GM18951 (cell line): Measurements from ENCODE around the gene ZSCAN20.

Source experiments
- POLR2A ChIP-seq: IDR thresholded peaks from 4 replicates; pipeline ENCODE4 v1.6.1; 2011; ENCODE audit warnings: mild to moderate bottlenecking; ENCODE audit not compliant: insufficient read length, insufficient read depth; ENCODE audit errors: extremely low read depth
- in situ Hi-C: fragments of 300-500 bp; cut with MboI; formaldehyde crosslinking; loops from one replicate; pipeline ENCODE4 v1.12.0; 2022; ENCODE audit warnings: low sequenced_read_pairs, mixed read lengths, inconsistent platforms; ENCODE audit not compliant: unreplicated experiment

ZSCAN20 gene

GRCh38 chr1:33435096-33435820 lies 37.2 kb upstream of the ZSCAN20 start:
- in situ Hi-C loops = no loop called here
- no peak for TF ChIP-seq POLR2A

DNA sequence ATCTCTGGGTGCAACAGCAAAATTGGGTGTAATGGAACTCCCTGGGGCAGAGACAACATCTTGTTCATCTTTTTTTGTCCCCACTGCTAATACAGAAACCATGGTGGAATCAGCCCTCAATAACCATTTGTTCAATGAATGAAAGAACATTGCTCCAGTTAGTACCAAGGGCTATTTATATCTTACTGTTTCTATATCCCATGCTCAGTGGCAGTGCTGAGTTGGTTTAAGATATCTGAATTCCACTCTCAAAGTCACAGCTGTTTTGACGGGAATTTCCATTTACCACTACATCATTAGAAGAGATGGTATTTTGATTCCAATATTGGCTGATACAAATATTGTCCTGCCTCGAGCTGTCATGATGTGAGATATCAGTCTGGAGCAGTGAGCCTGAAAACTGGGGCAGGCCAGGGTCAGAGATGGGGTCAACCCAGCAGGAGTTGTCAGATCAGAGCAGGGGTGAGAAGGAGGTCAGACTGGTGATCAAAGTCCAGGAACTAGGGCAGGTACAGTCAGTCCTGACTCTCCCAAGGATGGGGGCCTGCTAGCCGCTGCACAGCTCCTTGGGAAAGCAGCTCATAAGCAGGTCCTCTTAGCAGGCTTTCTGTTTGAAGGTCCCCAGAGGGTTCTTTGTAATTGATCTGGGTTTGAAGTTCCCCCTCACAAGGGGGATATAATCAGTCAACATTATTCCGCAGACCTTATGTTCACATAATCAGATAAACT lies 35.7 kb upstream of the ZSCAN20 start:
- in situ Hi-C loops = no loop called here
- TF ChIP-seq POLR2A = no peak

GRCh38 chr1:33438364-33439160 lies 33.9 kb upstream of the ZSCAN20 start:
- in situ Hi-C loops = no loop called here
- TF ChIP-seq POLR2A = no peak

DNA sequence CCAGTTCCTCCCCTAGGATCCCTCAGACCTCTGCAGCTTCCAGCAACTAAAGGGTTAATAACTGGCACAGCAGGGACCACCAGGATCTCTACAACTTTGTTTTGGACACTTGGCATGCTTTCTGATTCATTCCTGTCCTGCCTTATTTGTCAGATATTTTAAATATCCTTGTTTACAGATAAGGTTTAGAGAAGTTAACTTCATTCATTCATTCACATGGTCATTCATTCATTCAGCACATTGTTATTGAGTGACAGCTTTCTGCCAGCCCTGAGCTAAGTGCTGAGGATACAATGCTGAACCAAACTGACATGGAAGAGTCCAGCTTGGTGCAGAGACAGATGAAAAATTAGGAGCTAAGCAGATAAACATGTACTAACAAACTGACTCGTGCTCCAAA lies 32.8 kb upstream of the ZSCAN20 start:
- in situ Hi-C loops = no loop called here
- no peak for TF ChIP-seq POLR2A

GRCh38 chr1:33441088-33441745 lies 31.2 kb upstream of the ZSCAN20 start:
- no peak for TF ChIP-seq POLR2A
- in situ Hi-C loops = no loop called here

- no peak for TF ChIP-seq POLR2A
- in situ Hi-C loops = no loop called here
Observed at GRCh38 chr1:33442141-33442540, 30.3 kb upstream of the ZSCAN20 start.

DNA sequence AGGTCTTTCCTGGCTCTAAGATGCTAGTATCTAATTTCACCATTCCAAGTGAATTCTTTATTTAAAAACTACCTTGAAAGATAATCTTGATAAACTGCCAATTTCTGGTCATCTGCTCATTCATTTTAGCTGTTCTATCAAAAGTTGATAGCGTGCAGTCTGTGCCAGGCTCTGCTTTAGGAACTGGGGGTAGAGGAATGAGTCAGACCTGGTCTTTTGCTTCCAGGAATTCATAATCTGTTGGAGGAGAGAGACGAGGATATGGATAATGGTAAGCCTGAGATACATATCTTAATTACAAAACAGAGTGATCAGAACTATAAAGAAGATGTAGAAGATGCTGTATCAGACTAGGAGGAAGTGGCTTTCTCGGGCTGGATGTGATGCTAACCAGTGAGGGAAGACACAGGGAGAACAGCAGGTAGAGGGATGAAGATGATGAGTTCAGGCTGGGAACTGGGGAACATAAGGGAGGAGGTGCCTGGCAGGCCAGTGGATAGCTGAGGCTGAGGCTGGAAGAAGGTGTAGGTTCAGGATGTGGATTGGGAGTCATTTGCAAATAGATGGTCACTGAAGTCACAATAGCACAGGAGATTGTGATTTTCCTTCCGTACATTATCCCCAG lies 29.3 kb upstream of the ZSCAN20 start:
- in situ Hi-C loops = no loop called here
- TF ChIP-seq POLR2A = no peak

GRCh38 chr1:33443705-33444180 lies 28.7 kb upstream of the ZSCAN20 start:
- in situ Hi-C loops = no loop called here

GRCh38 chr1:33445108-33445507 lies 27.3 kb upstream of the ZSCAN20 start:
- in situ Hi-C loops = no loop called here
- no peak for TF ChIP-seq POLR2A

More at GRCh38 chr1:33443705-33444180, 28.7 kb upstream of the ZSCAN20 start:
- TF ChIP-seq POLR2A = no peak

DNA sequence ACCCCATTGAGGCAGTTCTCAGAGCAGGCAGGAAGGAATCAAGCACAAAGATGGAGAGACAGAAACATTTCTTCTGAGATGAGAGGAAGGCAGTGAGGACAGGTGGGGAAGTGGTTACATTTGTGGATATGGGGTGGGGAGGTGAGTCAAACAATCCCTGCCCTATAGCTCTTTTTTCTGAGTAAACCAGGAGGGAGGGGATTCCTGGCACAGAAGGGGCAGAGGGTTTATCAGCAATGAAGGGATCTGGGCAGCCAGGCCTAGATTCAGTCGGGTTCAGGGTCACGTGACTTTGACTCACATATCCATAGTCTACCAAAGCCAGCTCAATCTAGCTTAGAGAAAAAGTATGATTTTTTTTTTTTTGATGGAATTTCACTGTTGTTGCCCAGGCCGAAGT lies 25.9 kb upstream of the ZSCAN20 start:
- no peak for TF ChIP-seq POLR2A
- in situ Hi-C loops = no loop called here

DNA sequence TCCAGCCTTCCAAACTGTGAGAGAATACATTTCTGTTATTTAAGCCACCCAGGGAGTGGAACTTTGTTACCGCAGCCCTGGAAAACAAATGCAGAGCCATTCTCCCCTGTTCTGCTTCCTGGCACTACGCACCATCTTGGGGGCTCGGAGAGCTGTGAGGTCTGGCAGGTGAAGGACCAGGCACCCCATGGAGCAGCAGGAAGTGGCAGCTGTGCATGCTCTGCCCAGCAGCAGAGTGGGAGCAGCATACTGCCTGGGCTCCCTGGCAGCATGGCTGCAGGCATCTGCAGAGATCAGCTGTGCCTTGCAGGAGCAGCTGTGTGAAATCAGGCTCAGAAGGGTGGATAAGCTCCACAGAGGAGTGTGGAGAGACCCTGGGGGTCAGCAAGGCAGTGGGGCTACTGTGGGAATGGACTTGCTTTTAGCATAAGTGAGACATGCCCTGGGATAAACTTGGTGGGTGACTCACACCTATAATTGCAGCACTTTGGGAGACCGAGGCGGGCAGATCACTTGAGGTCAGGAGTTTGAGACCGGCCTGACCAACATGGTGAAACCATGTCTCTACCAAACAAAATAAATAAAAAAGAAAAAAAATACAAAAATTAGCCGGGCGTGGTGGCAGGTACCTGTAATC lies 17.7 kb upstream of the ZSCAN20 start:
- TF ChIP-seq POLR2A = no peak
- in situ Hi-C loops = no loop called here

GRCh38 chr1:33455539-33456501 lies 16.6 kb upstream of the ZSCAN20 start:
- in situ Hi-C loops = no loop called here
- TF ChIP-seq POLR2A = no peak
